Adrenal gland (tissue), 5 donors: ENCODE data around the gene BRF1.

Experiments used
- POLR2A ChIP-seq, 2 donors: fragments of 450-650 bp; IDR thresholded peaks; one replicate each; pipeline ENCODE4 v1.6.1; 2017; ENCODE audit warnings: antibody characterized with exemption in 2 of 2, mild to moderate bottlenecking in 2 of 2, moderate library complexity in 1 of 2
- TF ChIP-seq, protein P1 (sequence below), 6 experiments: fragments of 450-650 bp in 4 of 6; fragments of 200-600 bp in 2 of 6; sonication (generic) in 1 of 6; IDR thresholded peaks; 1 replicate in 5 of 6; 2 replicates in 1 of 6; pipeline versions ENCODE4 v1.5.1 to v1.8.0; 2016 to 2021; ENCODE audit warnings: antibody characterized with exemption in 6 of 6, mild to moderate bottlenecking in 2 of 6, moderate library complexity in 1 of 6
- donor health status: DM: no; HTN: no; CAD: no.

DNA sequence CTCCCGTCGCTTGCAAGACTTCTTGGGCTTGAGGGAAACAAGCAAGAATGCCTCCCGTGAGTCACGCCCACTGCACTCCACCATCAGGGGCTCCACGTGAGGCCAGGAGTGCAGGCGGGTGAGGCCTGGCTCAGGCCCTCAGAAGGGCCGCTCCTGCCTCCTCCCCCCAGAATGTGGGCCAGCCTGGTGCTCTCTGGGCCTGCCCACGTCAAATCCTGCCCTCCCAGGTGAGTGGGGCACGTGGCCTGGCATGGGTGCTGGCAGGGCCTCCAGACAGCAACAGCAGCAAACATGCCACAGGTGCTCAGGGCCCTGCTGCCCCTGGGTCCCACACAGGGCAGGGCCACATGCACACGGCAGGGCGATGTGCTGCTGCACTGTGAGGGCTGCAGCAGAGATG, 83.0 kb downstream of the BRF1 start:
- TF ChIP-seq POLR2A (IDR thresholded peaks at IDR 0.05): no peak
- TF ChIP-seq, protein P1, sequence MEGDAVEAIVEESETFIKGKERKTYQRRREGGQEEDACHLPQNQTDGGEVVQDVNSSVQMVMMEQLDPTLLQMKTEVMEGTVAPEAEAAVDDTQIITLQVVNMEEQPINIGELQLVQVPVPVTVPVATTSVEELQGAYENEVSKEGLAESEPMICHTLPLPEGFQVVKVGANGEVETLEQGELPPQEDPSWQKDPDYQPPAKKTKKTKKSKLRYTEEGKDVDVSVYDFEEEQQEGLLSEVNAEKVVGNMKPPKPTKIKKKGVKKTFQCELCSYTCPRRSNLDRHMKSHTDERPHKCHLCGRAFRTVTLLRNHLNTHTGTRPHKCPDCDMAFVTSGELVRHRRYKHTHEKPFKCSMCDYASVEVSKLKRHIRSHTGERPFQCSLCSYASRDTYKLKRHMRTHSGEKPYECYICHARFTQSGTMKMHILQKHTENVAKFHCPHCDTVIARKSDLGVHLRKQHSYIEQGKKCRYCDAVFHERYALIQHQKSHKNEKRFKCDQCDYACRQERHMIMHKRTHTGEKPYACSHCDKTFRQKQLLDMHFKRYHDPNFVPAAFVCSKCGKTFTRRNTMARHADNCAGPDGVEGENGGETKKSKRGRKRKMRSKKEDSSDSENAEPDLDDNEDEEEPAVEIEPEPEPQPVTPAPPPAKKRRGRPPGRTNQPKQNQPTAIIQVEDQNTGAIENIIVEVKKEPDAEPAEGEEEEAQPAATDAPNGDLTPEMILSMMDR (IDR thresholded peaks at IDR 0.05): no peak
